Mucosa of stomach (tissue), 1 donor: ENCODE results near the gene DLG2.

Experiments
- H3K27me3 ChIP-seq: one replicate; pipeline ENCODE4 v1.7.0; 2013; ENCODE audit warnings: mild to moderate bottlenecking, low read length; ENCODE audit not compliant: control insufficient read depth, insufficient read depth
- H3K36me3 ChIP-seq: one replicate; pipeline ENCODE4 v1.7.0; 2013; ENCODE audit warnings: low read length; ENCODE audit not compliant: control insufficient read depth, insufficient read depth
- H3K4me1 ChIP-seq: one replicate; pipeline ENCODE4 v1.7.0; 2013; ENCODE audit warnings: mild to moderate bottlenecking, low read length; ENCODE audit not compliant: control insufficient read depth, insufficient read depth
- H3K4me3 ChIP-seq: one replicate; pipeline ENCODE4 v1.7.0; 2013; ENCODE audit warnings: low read length
- H3K9ac ChIP-seq: one replicate; pipeline ENCODE4 v1.7.0; 2013; ENCODE audit warnings: mild to moderate bottlenecking, low read length, moderate library complexity
- H3K9me3 ChIP-seq: one replicate; pipeline ENCODE4 v1.7.0; 2013; ENCODE audit warnings: mild to moderate bottlenecking, low read length, moderate library complexity; ENCODE audit not compliant: control insufficient read depth
- donor health status: Pancreatic carcinoma.

Gene DLG2

DNA sequence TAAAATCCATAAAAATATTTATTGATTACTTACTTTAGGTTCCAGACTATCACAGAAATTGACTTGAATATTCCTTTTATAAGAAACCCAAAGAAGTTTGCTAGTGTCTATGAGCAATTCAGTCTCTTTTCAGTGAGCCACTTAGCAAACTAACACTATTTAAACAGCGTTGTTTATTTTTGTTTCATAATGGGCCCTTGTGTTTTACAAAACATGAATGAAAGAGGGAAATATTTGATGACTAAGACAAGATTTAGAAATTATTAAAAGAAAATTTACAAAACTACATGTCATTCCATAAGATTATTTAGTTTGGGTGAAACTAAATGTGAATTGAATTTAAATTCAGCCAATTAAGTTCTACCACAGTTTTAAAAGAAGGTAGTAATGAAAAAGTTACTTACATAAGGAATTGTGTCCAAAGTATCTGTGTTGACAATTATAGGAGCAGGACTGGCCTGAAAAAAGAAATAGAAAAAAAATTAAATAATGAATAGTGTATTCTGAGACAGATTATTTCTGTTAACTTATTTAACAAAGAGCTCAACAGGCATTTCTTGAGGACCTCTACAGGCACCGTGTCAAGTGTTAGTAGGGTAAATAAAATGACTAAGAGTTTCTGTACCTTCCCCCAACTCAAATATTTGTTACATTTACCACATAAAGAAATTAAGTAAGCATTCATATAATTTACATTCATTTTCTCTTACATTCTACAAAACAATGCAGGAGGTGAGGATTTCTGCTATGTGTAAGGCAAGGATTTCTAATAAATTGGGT lies 1376.1 kb downstream of the DLG2 start:
- Histone ChIP-seq H3K27me3 (no peaks in the 10 kb centered on the region), H3K9me3 (no peaks in the 10 kb centered on the region), H3K4me1 (no peaks in the 10 kb centered on the region), H3K36me3 (no peaks in the 10 kb centered on the region), H3K9ac (no peak overlapping the region), H3K4me3 (no peak overlapping the region)

GRCh38 chr11:84249344-84250135 lies 1377.6 kb downstream of the DLG2 start:
- Histone ChIP-seq H3K27me3 (no peaks in the 10 kb centered on the region), H3K9me3 (no peaks in the 10 kb centered on the region), H3K36me3 (no peaks in the 10 kb centered on the region), H3K9ac (no peak overlapping the region), H3K4me1 (no peaks in the 10 kb centered on the region), H3K4me3 (no peak overlapping the region)

DNA sequence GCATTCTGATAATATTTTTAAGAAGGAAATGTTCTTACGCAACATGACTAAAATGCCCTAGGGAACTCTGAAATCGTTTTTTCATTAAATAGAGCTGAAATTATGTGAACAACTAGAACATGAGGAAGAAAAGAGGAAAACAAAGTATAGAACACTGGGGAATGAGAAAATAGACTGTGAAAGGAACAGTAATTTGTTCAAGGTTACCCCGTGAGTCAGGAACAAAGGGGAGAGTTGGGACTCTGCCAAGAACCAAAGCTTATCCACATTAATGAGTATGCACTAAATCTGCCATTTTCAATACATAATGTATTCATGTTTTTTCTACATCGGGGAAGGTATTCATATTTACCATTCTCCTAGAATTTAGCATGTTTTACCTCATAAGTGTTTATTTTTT lies 1379.2 kb downstream of the DLG2 start:
- Histone ChIP-seq H3K9ac (no peak overlapping the region), H3K4me1 (no peaks in the 10 kb centered on the region), H3K27me3 (no peaks in the 10 kb centered on the region), H3K4me3 (no peak overlapping the region), H3K36me3 (no peaks in the 10 kb centered on the region), H3K9me3 (no peaks in the 10 kb centered on the region)

GRCh38 chr11:84247129-84247528 lies 1380.0 kb downstream of the DLG2 start:
- Histone ChIP-seq H3K9ac (no peak overlapping the region), H3K27me3 (no peaks in the 10 kb centered on the region), H3K9me3 (no peaks in the 10 kb centered on the region), H3K4me1 (no peaks in the 10 kb centered on the region), H3K4me3 (no peak overlapping the region), H3K36me3 (no peaks in the 10 kb centered on the region)

DNA sequence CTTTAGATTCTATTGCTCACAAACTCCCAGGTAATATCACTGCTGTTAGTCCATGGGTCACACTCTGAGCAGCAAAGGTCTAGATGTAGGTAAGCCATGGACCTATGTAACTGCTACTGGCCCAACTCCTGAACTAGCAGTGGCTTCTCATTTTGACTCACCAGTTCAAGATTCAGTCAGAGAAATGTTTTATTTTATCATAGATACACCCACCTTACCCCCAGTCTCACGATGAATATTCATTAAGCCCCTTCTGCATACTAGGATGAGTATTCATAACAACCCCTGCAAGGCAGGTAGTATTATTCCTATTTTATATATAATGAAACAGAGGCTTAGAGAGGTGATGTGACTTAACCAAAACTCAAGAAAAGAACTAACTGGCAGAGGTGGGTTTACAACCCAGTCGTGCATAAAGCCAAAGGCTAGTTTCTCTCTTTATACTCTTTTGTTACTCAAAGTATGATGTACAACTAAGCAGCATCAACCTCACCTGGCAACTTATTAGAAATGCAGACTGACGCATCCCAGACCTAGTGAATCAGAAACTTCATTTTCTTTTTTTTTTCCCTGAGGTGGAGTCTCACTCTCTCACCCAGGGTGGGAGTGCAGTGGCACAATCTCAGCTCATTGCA lies 1383.4 kb downstream of the DLG2 start:
- Histone ChIP-seq H3K36me3 (no peaks in the 10 kb centered on the region), H3K9me3 (no peaks in the 10 kb centered on the region), H3K27me3 (no peaks in the 10 kb centered on the region), H3K4me1 (no peaks in the 10 kb centered on the region), H3K9ac (no peak overlapping the region), H3K4me3 (no peak overlapping the region)

- H3K27me3 ChIP-seq = no peaks in the 10 kb centered on the region
- H3K9me3 ChIP-seq = no peaks in the 10 kb centered on the region
- no peak overlapping the region for H3K4me3 ChIP-seq
- H3K4me1 ChIP-seq = no peaks in the 10 kb centered on the region
- H3K9ac ChIP-seq = no peak overlapping the region
- no peaks in the 10 kb centered on the region for H3K36me3 ChIP-seq
Observed at GRCh38 chr11:84241343-84242131, 1385.6 kb downstream of the DLG2 start.

- Histone ChIP-seq H3K4me1 (no peaks in the 10 kb centered on the region), H3K4me3 (no peak overlapping the region), H3K27me3 (no peaks in the 10 kb centered on the region), H3K36me3 (no peaks in the 10 kb centered on the region), H3K9me3 (no peaks in the 10 kb centered on the region), H3K9ac (no peak overlapping the region)
Observed at GRCh38 chr11:84240847-84241246, 1386.3 kb downstream of the DLG2 start.

DNA sequence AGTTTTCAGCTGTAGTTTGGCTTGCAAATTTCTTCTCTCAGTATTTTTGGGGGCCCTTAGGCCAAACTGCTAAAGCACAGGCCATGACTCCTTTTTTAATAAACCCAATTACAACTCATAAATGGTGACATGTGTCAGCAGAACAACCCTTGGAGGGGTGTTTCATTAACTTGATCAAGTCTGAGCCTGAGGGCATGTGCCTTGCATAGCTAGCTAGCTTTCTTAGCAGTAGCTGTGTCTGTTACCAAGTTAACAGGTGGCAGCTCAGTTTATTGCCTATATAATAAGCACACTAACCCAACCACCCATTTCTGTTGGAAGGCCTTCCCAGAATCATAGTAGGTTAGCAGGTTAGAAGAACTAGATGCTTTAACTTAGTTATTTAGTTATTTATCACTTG lies 1390.7 kb downstream of the DLG2 start:
- H3K36me3 ChIP-seq = no peaks in the 10 kb centered on the region
- H3K9ac ChIP-seq = no peak overlapping the region
- no peaks in the 10 kb centered on the region for H3K27me3 ChIP-seq
- no peaks in the 10 kb centered on the region for H3K4me1 ChIP-seq
- no peaks in the 10 kb centered on the region for H3K9me3 ChIP-seq
- H3K4me3 ChIP-seq = no peak overlapping the region

- no peaks in the 10 kb centered on the region for H3K27me3 ChIP-seq
- no peaks in the 10 kb centered on the region for H3K4me1 ChIP-seq
- no peaks in the 10 kb centered on the region for H3K36me3 ChIP-seq
- no peak overlapping the region for H3K4me3 ChIP-seq
- no peaks in the 10 kb centered on the region for H3K9me3 ChIP-seq
- no peak overlapping the region for H3K9ac ChIP-seq
Observed at GRCh38 chr11:84234462-84235202, 1392.5 kb downstream of the DLG2 start.

DNA sequence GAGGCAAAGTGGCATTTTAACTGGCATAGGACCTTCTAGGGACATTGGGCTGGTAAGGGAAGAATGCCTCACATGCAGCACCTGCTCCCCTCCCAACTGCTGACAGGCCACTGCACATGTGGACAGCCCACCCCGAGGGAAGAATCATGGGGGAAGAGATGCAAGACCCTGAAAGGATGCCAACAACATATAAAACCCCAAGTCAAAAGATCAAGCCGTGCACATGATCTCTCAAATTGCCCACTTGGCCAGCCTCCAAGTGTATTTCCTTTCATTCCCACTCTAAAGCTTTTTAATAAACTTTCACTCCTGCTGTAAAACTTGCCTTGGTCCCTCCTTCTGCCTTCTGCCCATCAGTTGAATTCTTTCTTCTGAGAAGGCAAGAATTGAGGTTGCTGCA lies 1393.1 kb downstream of the DLG2 start:
- Histone ChIP-seq H3K36me3 (no peaks in the 10 kb centered on the region), H3K4me3 (no peak overlapping the region), H3K9me3 (no peaks in the 10 kb centered on the region), H3K9ac (no peak overlapping the region), H3K27me3 (no peaks in the 10 kb centered on the region), H3K4me1 (no peaks in the 10 kb centered on the region)

DNA sequence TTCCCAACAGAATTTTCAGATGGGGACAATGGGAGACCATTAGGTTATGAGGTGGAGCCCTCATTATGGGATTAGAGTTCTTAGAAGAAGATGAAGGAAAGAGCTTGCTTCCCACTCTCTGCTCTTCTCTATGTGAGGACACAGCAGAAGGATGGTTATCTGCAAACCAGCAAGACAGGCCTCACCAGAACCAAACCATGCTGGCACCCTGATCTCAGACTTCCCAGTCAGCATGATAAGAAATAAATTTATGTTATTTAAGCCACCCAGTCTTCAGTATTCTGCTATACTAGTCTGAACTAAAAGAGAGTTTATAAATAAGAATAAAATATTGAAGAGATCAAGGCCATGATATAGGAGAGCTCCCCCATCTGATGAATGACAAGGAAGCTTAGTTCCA lies 1394.6 kb downstream of the DLG2 start:
- Histone ChIP-seq H3K4me1 (no peaks in the 10 kb centered on the region), H3K9me3 (no peaks in the 10 kb centered on the region), H3K4me3 (no peak overlapping the region), H3K9ac (no peak overlapping the region), H3K27me3 (no peaks in the 10 kb centered on the region), H3K36me3 (no peaks in the 10 kb centered on the region)
